ENCODE results near the gene CAP1. TPM values are rescaled to one million over a fixed set of nuclear protein-coding genes. Genes with fewer than 3 reads are reported as not detected.
"Not testable (repeated sequence)": the region's sequence is repeated elsewhere in the genome, so short reads cannot be mapped to it uniquely, and the experiment has no call there.

The CAP1 gene
- total and polyA plus RNA-seq, 8 donors, result 28.5 to 146 (median 57.8) TPM

GRCh38 chr1:40079774-40080400 lies 39.4 kb downstream of the CAP1 start:
- Histone ChIP-seq H3K9me3 (no peaks in the 10 kb centered on the region), H3K36me3 (peaks cover 0 to 11% (median 0%) of the 10 kb centered on the region in 3 donors), H3K27ac (no peak overlapping the region), H3K4me1 (no peaks in the 10 kb centered on the region), H3K4me3 (no peak overlapping the region), H3K27me3 (no peaks in the 10 kb centered on the region)
- no peak for TF ChIP-seq CTCF (IDR thresholded peaks at IDR 0.05)
- FAIRE-seq, result no peak
- DNase-seq, result no peak
- no peak for ATAC-seq
- WGBS, 2 donors, result 81 to 90% methylated on average over 6 of the region's 6 CpGs
- intact Hi-C loops (cut with DNase I), result no loop called here

GRCh38 chr1:40081871-40082270 lies 41.3 kb downstream of the CAP1 start:
- WGBS, 2 donors, result 66 to 77% methylated on average over 7 of the region's 7 CpGs
- H3K4me3 ChIP-seq, result no peak overlapping the region
- no peak for DNase-seq
- FAIRE-seq, result no peak
- no peak for ATAC-seq
- TF ChIP-seq CTCF (IDR thresholded peaks at IDR 0.05), result no peak
- no peaks in the 10 kb centered on the region for H3K4me1 ChIP-seq
- intact Hi-C loops (cut with DNase I), result no loop called here
- peaks cover 0 to 11% (median 0%) of the 10 kb centered on the region in 3 donors for H3K36me3 ChIP-seq
- H3K9me3 ChIP-seq, result no peaks in the 10 kb centered on the region
- H3K27ac ChIP-seq, result no peak overlapping the region
- H3K27me3 ChIP-seq, result no peaks in the 10 kb centered on the region

GRCh38 chr1:40084750-40085149 lies 44.2 kb downstream of the CAP1 start:
- H3K36me3 ChIP-seq; H3K27ac ChIP-seq; H3K9me3 ChIP-seq; intact Hi-C loops (cut with DNase I); H3K4me3 ChIP-seq; H3K27me3 ChIP-seq; H3K4me1 ChIP-seq: not testable (repeated sequence)
- ATAC-seq (peak in 1 of 4 donors; percentile 28), FAIRE-seq (peak; percentile 88), DNase-seq (peak; percentile 36 to 80 (median 68))
- 35 to 37% methylated on average over 11 of the region's 11 CpGs for WGBS, 2 donors
- TF ChIP-seq CTCF (IDR thresholded peaks at IDR 0.05), result peak; percentile 69 to 82 (median 75)

- Histone ChIP-seq H3K4me1 (no peaks in the 10 kb centered on the region), H3K27ac (no peak overlapping the region), H3K9me3 (no peaks in the 10 kb centered on the region), H3K36me3 (peaks cover 0 to 5% (median 0%) of the 10 kb centered on the region in 3 donors), H3K27me3 (no peaks in the 10 kb centered on the region), H3K4me3 (no peak overlapping the region)
- no peak for ATAC-seq
- no peak for TF ChIP-seq CTCF (IDR thresholded peaks at IDR 0.05)
- DNase-seq, result no peak
- intact Hi-C loops (cut with DNase I), result no loop called here
- no peak for FAIRE-seq
- 84 to 86% methylated on average over 5 of the region's 5 CpGs for WGBS, 2 donors
Measured at GRCh38 chr1:40090652-40091355, 50.3 kb downstream of the CAP1 start.

- no peak for DNase-seq
- no peak for TF ChIP-seq CTCF (IDR thresholded peaks at IDR 0.05)
- Histone ChIP-seq H3K9me3 (no peaks in the 10 kb centered on the region), H3K36me3 (peaks cover 0 to 5% (median 0%) of the 10 kb centered on the region in 3 donors), H3K4me3 (no peak overlapping the region), H3K4me1 (peaks cover 0 to 3% (median 0%) of the 10 kb centered on the region in 3 donors), H3K27ac (no peak overlapping the region), H3K27me3 (no peaks in the 10 kb centered on the region)
- intact Hi-C loops (cut with DNase I), result no loop called here
- no peak for ATAC-seq
- WGBS, 2 donors, result 83 to 95% methylated on average over 2 of the region's 2 CpGs
- FAIRE-seq, result no peak
Measured at GRCh38 chr1:40092241-40092640, 51.7 kb downstream of the CAP1 start.
